HG03439 (cell line): ENCODE data around the gene TMEM37.

Experiments
- ATAC-seq: cut with Tn5 transposase; IDR thresholded peaks from one replicate; pipeline ENCODE4 v1.9.1; 2021; ENCODE audit warnings: mild to moderate bottlenecking, moderate library complexity; ENCODE audit not compliant: unreplicated experiment

Gene TMEM37

GRCh38 chr2:119431976-119432850 is 559 bp downstream of the TMEM37 start:
- peak; percentile 4 for ATAC-seq

DNA sequence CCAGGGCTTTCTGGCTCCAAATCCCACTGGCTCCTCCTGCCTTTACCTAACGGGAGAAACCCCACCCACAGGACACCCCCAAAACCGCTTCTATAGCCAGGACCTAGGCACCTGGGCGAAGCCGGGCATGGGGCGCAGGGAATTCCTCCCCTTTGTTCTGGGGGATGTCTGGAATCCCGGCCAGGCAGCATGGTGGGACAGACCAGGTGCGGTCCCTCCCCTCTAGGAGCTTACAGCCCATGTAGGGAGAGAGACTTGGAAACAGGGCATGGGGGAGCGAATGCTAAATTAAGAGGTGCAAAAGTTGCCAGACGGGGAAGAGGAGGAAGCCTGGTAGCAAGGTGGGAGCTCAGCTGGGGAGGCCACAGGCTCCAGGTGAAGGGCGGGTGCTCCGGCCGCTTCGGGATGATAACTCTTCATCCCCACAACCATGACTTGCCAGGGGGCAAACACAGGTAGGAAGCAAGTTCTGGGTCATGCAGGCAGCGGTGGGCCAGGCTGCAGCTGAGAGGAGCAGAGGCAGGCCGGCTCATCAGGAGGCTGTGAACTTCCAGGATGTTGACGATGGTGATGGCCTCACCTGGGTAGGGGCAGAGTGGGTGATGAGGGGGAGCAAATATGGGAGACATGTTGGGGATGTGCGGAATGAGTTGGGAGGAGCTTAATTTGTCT is 1.3 kb downstream of the TMEM37 start:
- ATAC-seq: no peak

- ATAC-seq: no peak
These were observed 2.1 kb downstream of the TMEM37 start for GRCh38 chr2:119433636-119434327.

DNA sequence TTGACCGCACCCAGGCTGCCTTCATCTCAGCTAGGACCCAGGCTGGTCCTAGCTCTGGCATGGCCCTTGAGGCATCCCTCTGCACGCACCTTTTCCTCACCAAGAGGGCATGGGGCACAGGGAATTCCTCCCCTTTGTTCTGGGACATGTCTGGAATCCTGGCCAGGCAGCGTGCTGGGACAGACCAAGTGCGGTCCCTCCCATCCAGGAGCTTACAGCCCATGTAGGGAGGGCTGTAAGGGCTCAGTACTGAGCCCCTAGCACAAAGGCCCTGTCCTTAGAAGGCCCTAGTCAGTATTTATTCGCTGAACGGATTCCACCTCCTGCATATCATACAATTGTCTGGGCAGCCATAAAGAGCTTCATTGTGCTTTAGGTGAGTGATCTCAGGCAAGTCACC is 3.0 kb downstream of the TMEM37 start:
- ATAC-seq: no peak

DNA sequence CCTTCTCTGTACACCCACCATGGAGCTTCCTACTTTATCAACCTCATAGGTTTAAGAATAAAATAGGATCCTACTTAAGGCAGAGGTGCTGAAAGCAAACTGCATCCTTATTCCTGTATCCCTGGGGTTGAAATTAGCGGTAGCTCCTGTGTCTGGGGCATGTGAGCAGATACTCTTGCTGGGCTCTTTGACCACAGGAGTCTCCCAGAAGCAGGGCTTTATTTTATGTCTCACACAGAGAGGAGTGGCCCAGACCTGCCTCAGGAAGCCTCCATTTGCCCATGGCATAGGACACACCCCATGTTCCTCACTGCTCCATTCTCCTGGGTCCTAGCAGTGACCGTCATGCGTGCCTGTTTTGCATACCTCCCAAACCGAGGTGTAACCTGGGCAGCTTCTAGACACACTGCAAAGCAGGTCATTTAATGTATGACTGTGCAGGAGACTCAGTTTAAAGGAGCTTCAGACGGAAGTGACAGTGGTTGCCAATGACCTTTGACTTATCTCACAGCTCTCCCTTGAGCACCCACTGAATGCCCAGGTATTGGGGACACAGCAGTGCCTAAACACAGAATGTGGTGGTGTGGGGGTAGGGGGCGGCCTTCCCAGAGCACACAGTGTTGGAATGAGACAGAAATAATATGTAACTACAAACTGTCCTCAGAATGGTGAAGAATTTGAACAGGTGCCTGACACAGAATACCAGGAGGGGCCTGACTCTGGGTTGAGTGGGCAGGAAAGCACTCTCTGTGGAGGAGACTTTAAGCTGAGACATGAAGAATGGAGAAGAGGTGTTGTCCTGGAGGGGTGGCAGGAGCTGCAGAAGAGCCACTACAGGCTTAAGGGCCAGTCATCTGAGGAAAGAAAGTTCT is 3.7 kb downstream of the TMEM37 start:
- ATAC-seq: no peak

GRCh38 chr2:119435953-119436297 is 4.3 kb downstream of the TMEM37 start:
- ATAC-seq: no peak

DNA sequence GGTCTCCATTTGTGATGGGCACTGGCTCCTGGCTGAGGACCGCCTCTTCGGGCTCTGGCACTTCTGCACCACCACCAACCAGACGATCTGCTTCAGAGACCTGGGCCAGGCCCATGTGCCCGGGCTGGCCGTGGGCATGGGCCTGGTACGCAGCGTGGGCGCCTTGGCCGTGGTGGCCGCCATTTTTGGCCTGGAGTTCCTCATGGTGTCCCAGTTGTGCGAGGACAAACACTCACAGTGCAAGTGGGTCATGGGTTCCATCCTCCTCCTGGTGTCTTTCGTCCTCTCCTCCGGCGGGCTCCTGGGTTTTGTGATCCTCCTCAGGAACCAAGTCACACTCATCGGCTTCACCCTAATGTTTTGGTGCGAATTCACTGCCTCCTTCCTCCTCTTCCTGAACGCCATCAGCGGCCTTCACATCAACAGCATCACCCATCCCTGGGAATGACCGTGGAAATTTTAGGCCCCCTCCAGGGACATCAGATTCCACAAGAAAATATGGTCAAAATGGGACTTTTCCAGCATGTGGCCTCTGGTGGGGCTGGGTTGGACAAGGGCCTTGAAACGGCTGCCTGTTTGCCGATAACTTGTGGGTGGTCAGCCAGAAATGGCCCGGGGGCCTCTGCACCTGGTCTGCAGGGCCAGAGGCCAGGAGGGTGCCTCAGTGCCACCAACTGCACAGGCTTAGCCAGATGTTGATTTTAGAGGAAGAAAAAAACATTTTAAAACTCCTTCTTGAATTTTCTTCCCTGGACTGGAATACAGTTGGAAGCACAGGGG is 5.5 kb downstream of the TMEM37 start:
- no peak for ATAC-seq

GRCh38 chr2:119438128-119438656 is 6.5 kb downstream of the TMEM37 start:
- no peak for ATAC-seq

DNA sequence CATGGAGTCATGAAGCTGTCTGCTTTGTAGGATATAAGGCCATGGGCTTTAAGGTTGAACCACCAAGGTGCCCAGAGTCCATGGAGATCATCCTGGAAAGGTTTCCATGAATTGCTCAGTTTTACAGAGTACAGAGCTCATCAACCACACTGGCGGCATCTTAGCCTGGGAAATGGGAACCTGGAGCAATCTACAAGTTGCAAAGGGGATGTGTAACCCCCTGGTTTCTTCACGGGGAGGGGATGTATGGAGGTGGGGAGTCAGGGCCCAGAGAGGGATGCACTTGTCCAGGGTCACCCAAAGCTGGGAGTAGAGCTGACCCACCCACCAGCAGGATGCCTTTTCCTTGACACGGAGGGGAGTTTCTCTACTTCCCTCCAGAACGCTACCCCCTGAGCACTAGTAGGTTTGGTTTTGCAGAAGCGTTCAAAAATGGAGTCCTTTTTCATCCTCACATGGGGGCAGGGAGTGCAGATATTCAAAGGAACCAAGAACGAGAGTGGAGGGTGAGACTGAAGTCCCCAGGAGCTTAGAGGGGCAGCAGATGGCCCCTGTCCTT is 7.2 kb downstream of the TMEM37 start:
- ATAC-seq: no peak

DNA sequence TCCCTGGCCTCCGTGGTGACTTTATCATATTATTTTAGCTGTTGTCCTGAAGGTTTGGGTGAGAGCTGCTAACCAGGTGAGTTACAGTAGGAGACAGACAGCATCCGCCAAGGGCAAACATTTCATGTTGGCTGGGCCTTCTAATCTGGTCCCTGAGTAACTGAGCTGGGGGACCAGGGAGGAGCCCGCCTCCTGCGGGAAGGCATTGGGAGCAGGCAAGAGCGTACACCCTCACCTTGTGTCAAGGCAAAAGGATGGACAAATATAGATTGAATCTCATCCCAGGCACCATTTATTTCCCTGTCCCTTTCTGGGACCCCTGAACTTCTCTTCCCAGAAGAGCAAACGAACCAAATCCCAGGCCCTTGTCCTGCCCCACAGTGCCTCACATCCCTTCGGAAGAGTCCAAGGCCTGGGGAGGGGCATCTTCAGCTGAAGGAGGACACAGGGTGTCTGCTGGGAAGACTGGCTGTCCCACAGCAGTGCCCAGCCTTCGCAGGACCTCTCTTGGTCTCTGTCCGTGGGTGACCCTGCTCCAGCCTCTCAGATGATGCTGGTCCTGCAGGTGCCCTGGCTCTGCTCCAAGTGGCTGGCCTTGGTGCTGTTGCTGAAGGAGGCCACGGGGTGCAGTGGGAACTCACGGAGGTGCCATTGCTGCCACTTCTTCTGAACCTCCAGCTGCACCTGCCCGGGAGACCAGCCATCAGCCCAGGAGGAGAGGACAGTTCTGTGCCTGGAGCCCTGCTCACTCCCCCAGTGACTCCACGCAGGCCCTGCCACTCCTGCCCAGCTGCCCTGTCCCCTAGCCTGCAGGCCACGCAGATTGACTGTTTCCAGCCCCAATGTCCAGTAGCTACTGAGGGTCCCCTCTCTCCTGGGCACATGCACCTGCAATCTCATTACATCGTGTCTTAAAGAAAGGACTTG is 8.2 kb downstream of the TMEM37 start:
- no peak for ATAC-seq

DNA sequence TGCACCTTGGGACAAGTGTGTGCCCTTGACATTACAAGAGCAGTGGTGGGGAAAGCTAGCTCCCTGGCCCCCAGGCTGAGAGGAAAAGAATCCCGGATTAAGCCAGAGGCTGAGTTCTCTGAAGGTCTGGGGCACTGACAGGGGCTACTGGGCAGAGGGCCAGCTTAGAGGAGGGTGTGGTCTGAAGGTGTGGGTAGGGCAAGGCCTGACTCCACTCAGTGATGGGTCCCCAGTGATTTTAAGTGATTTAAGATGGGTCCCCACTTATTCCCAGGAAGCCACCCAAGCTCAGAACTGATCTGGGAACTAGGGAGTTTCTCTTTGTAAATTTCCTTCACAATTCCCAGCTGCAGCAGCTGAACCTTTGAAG is 8.8 kb downstream of the TMEM37 start:
- no peak for ATAC-seq

DNA sequence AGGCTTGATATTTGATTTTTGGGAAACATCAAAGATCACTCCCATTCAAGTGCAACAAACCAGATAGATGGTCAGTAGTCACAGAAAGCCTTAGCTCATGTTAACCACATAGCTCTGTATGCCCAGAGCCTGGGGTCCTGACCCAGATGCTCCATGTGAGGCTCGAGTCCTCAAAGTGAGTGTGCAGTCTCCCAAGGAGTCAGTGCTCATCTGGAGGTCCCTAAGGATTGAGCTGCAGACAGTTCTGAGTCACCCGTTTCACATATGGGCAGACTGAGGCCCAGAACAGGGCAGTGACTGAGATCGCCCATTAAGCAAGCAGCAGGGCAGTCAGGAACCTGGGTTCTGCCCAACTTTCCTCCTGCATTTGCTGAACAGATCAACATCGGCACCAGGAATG is 9.2 kb downstream of the TMEM37 start:
- ATAC-seq: no peak

GRCh38 chr2:119441376-119442225 is 9.9 kb downstream of the TMEM37 start:
- ATAC-seq: no peak

- ATAC-seq: no peak
These were observed 10.6 kb downstream of the TMEM37 start for GRCh38 chr2:119442226-119442619.

DNA sequence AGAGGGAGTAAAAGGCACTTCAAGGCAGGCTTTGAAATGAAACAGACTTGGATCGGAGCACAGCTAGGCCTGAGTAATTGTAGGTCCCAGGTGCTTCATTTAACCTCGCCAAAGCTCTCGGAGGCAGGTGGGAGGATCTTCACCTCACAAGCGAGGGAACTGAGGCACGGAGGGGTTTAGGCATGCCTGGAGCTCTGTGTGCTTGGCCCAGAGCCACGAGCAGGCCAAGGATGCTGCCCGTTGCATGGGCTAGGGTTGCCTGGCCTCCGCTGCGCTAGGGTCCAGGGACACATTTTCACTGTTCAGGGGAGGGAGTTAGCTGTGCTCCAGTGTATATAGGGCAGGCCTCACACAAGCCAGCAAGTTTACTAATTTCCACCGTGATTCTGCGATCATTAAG is 11.2 kb downstream of the TMEM37 start:
- ATAC-seq: no peak

DNA sequence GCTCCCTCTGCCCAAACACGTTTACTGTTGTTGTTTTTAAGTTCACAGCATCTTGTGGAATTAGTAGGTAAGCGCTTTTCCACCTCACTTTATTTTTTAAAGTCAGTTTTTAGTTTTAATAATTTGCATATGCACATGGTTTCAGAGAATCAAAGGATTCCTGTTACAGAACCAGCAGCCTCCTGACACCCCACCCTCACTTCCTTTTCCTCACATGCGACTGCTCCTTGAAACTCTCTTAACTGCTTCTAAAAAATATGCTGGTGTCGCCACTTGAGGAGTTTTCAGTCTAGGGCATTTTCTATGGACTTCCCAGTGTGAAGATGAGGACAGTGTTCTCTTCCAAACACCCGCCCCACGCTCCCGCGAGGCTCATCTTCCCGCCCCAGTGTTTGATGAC is 14.4 kb downstream of the TMEM37 start:
- no peak for ATAC-seq

GRCh38 chr2:119448427-119449141 is 16.9 kb downstream of the TMEM37 start:
- no peak for ATAC-seq
